ENCODE data around the gene TP53RK. TPM values are rescaled to one million over a fixed set of nuclear protein-coding genes. Genes with fewer than 3 reads are reported as not detected.
A peak's percentile ranks its signal among the peaks of the same experiment; 100 is the strongest.

TP53RK gene
- total and polyA plus RNA-seq, 2 experiments from 2014 or later = 24.2 to 26.0 TPM

DNA sequence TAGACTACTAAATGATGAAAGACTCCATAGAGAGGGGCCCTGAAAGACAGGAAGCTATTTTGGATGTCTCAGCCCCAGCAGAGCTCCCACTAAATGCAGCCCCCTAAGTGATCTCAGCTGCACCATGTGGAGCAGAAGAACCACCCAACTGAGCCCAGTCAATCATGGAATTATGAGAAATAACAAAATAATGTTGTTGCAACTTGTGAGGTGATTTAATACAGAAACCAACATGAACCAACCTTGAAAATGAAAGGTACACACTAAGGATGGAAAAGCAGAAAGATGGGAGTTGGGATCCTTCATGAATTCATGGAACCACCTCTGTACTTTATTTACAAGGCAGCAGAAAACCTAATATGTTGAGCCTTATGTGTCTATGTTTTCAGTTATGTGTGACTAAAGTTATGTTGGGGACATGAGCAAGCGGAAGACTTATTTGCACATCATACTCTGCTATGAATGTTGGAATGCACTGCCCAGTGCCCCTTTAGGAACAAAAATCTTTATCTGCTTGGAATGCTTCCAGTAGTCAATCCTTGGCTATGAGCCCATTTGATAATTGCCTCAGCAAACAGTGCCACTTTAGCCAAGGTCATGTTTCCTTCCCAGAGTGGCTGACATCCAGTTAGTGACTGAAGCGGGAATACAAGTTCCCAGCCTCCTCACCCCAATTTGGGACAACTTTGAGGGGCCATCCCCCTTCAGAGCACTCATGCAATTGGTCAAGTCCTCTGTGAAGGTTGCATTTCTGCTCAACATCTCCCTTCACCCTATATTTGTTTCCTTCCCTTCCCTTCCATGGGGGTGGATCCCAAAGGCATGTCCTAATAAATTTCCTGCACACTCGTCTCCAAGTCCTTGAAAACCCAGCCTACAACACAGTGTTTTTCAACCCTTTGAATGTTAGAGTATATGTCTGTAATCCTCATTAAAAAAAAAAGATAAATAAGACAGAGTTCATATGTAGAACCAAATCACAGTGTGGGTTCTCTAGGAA, 18.4 kb downstream of the TP53RK start:
- H3K36me3 ChIP-seq (ENCODE audit: insufficient read depth) = no peaks in the 10 kb centered on the region
- H3K79me2 ChIP-seq (replicated peaks; ENCODE audit: insufficient read depth) = no peaks in the 10 kb centered on the region
- no peaks in the 10 kb centered on the region for H3F3A ChIP-seq (replicated peaks; ENCODE audit: low read depth)
- Mint-ChIP-seq H3K4me3 (no peak overlapping the region), H3K4me1 (peaks cover 19% of the 10 kb centered on the region), H3K27me3 (ENCODE audit: insufficient read depth, low read depth, poor library complexity) (peaks cover 6% of the 10 kb centered on the region), H3K36me3 (ENCODE audit: low read depth) (peaks cover 38% of the 10 kb centered on the region), H3K27ac (no peak overlapping the region), H3K9me3 (peaks cover 17% of the 10 kb centered on the region)
- H3K27ac ChIP-seq (ENCODE audit: low read depth) = no peak overlapping the region
- H3K4me1 ChIP-seq (ENCODE audit: insufficient read depth) = peaks cover 7% of the 10 kb centered on the region
- no peaks in the 10 kb centered on the region for H4K20me1 ChIP-seq (replicated peaks; ENCODE audit: insufficient read depth)
- no peaks in the 10 kb centered on the region for H3K9me2 ChIP-seq (ENCODE audit: insufficient read depth)
- TF ChIP-seq CREB1 (CRISPR knock-in tag; IDR thresholded peaks at IDR 0.05; ENCODE audit: low read depth) (no peak), JUNB (IDR thresholded peaks at IDR 0.05; ENCODE audit: unreplicated experiment) (no peak), EZH2phosphoT487 (IDR thresholded peaks at IDR 0.05; ENCODE audit: unreplicated experiment) (no peak), CTCF (conservative IDR thresholded peaks at IDR 0.05; ENCODE audit: low read depth in 2 of 2) (no peak), EZH2 (IDR thresholded peaks at IDR 0.05; ENCODE audit: low read depth, unreplicated experiment) (no peak), POLR2AphosphoS5 (IDR thresholded peaks at IDR 0.05; ENCODE audit: low read depth) (no peak), ZNF331 (CRISPR knock-in tag; IDR thresholded peaks at IDR 0.05; ENCODE audit: low read depth) (peak; percentile 89), ETS1 (IDR thresholded peaks at IDR 0.05) (no peak)
- no peak overlapping the region for H3K4me2 ChIP-seq
- ATAC-seq = no peak
- no peak for DNase-seq (ENCODE audit: low spot score)
- H2AFZ ChIP-seq = no peak overlapping the region
- H3K27me3 ChIP-seq (ENCODE audit: insufficient read depth) = no peaks in the 10 kb centered on the region
- no peak overlapping the region for H3K4me3 ChIP-seq

DNA sequence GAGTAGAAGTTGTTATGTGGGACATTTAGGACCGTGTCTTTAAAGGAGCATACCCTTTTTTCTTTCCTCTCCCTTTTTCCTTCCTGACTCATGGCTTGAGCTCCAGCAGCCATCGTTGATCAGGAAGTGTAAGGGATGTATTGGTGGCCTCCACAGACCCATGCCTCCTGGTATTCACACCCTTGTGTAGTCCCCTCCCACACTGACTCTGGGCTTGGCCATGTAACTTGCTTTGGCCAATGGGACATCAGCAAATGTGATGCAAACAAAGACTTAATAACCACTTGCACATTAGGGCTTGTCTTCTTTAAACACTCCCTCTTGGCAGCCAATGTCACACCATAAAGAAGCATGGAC, 19.0 kb downstream of the TP53RK start:
- ATAC-seq = no peak
- H3K36me3 Mint-ChIP-seq (ENCODE audit: low read depth) = peaks cover 38% of the 10 kb centered on the region
- DNase-seq (ENCODE audit: low spot score) = no peak
- Histone ChIP-seq H4K20me1 (replicated peaks; ENCODE audit: insufficient read depth) (no peaks in the 10 kb centered on the region), H3K36me3 (ENCODE audit: insufficient read depth) (no peaks in the 10 kb centered on the region), H3K4me3 (no peak overlapping the region), H3K4me1 (ENCODE audit: insufficient read depth) (peaks cover 7% of the 10 kb centered on the region), H3K27me3 (ENCODE audit: insufficient read depth) (no peaks in the 10 kb centered on the region), H3K4me2 (no peak overlapping the region), H3K27ac (ENCODE audit: low read depth) (no peak overlapping the region), H3F3A (replicated peaks; ENCODE audit: low read depth) (no peaks in the 10 kb centered on the region), H3K9me2 (ENCODE audit: insufficient read depth) (no peaks in the 10 kb centered on the region), H3K79me2 (replicated peaks; ENCODE audit: insufficient read depth) (no peaks in the 10 kb centered on the region), H2AFZ (no peak overlapping the region)
- peaks cover 17% of the 10 kb centered on the region for H3K9me3 Mint-ChIP-seq
- no peak overlapping the region for H3K27ac Mint-ChIP-seq
- peaks cover 17% of the 10 kb centered on the region for H3K4me1 Mint-ChIP-seq
- H3K27me3 Mint-ChIP-seq (ENCODE audit: insufficient read depth, low read depth, poor library complexity) = peaks cover 6% of the 10 kb centered on the region
- TF ChIP-seq ETS1 (IDR thresholded peaks at IDR 0.05) (no peak), STAT1 (IDR thresholded peaks at IDR 0.05; ENCODE audit: unreplicated experiment) (no peak)
- TF ChIP-seq, protein P1, sequence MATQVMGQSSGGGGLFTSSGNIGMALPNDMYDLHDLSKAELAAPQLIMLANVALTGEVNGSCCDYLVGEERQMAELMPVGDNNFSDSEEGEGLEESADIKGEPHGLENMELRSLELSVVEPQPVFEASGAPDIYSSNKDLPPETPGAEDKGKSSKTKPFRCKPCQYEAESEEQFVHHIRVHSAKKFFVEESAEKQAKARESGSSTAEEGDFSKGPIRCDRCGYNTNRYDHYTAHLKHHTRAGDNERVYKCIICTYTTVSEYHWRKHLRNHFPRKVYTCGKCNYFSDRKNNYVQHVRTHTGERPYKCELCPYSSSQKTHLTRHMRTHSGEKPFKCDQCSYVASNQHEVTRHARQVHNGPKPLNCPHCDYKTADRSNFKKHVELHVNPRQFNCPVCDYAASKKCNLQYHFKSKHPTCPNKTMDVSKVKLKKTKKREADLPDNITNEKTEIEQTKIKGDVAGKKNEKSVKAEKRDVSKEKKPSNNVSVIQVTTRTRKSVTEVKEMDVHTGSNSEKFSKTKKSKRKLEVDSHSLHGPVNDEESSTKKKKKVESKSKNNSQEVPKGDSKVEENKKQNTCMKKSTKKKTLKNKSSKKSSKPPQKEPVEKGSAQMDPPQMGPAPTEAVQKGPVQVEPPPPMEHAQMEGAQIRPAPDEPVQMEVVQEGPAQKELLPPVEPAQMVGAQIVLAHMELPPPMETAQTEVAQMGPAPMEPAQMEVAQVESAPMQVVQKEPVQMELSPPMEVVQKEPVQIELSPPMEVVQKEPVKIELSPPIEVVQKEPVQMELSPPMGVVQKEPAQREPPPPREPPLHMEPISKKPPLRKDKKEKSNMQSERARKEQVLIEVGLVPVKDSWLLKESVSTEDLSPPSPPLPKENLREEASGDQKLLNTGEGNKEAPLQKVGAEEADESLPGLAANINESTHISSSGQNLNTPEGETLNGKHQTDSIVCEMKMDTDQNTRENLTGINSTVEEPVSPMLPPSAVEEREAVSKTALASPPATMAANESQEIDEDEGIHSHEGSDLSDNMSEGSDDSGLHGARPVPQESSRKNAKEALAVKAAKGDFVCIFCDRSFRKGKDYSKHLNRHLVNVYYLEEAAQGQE (IDR thresholded peaks at IDR 0.05; ENCODE audit: unreplicated experiment) = no peak
- H3K4me3 Mint-ChIP-seq = no peak overlapping the region
